Type B pancreatic cell (in vitro differentiated cells): ENCODE measurements around the gene IFRD2. TPM values are rescaled to one million over a fixed set of nuclear protein-coding genes. Genes with fewer than 3 reads are reported as not detected.
"Not testable (repeated sequence)": the region's sequence is repeated elsewhere in the genome, so short reads cannot be mapped to it uniquely, and the experiment has no call there.

ENCODE experiments used
- DNase-seq: peaks from one replicate; pipeline ENCODE4 v3.0.0; 2021; ENCODE audit warnings: mixed read lengths; ENCODE audit not compliant: unreplicated experiment; ENCODE audit errors: extremely low spot score
- H3K27ac Mint-ChIP-seq: 2 replicates; pipeline ENCODE4 v1.8.0; 2021; ENCODE audit warnings: mild to moderate bottlenecking, mixed read lengths
- H3K27me3 Mint-ChIP-seq: 2 replicates; pipeline ENCODE4 v1.8.0; 2021; ENCODE audit warnings: mixed read lengths
- H3K36me3 Mint-ChIP-seq: 2 replicates; pipeline ENCODE4 v1.8.0; 2021; ENCODE audit warnings: mixed read lengths
- H3K4me1 Mint-ChIP-seq: one replicate; pipeline ENCODE4 v1.8.0; 2021; ENCODE audit warnings: mixed read lengths; ENCODE audit not compliant: unreplicated experiment
- H3K4me3 Mint-ChIP-seq: 2 replicates; pipeline ENCODE4 v1.8.0; 2021; ENCODE audit warnings: mild to moderate bottlenecking, mixed read lengths
- H3K9me3 Mint-ChIP-seq: 2 replicates; pipeline ENCODE4 v1.8.0; 2021; ENCODE audit warnings: mixed read lengths
- total RNA-seq: library from RNA; stranded (reverse); gene quantifications from 2 replicates; pipeline ENCODE4 v1.2.1, GENCODE V29; 2021; ENCODE audit warnings: low replicate concordance
- TF ChIP-seq, protein P1 (sequence below): fragments of 200-600 bp; sonication (generic); conservative IDR thresholded peaks from 2 replicates; pipeline ENCODE4 v1.5.0; 2021; ENCODE audit warnings: antibody characterized with exemption, mild to moderate bottlenecking

The IFRD2 gene
- total RNA-seq, 1 donor from 2014 or later = 80.5 TPM

DNA sequence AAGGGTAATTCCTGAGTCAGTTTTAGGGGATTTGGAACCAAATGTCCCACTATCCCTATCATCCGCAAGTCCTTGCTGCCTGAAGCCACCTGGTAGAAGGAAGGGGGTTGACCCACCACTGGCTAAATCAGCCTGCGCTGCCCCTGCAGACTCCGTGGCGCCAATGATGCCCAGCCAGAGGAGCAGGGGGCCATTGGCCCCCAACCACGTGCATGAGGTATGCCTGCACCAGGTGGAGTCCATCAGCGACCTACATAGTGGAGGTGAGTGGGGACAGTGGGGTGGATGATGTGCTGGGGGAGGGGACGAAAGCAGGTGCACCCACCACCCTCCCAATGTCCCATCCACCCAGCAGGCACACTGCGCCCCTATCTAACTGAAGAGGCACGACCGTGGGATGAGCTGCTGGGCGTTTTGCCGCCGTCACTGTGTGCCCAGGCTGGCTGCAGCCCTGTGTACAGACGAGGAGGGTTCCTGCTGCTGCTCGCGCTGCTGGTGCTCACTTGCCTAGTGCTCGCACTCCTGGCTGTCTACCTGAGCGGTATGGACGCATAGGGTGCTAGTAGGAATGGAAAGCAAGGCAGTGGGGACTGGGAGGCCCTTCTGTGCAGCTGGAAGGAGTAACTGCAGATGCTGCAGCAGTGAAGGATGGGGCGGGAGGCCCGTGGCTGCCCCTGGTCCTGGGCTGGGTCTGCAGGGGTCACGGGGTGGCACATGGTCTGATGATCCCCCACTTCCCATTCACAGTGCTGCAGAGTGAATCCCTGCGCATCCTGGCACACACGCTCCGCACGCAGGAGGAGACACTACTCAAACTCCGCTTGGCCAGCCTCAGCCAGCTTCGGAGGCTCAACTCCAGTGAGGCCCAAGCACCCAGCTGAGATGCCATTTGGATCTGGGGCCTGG, 5.7 kb downstream of the IFRD2 start:
- H3K27me3 Mint-ChIP-seq = no peaks in the 10 kb centered on the region
- no peaks in the 10 kb centered on the region for H3K9me3 Mint-ChIP-seq
- no peak for DNase-seq
- H3K36me3 Mint-ChIP-seq = no peaks in the 10 kb centered on the region
- H3K4me3 Mint-ChIP-seq = no peak overlapping the region
- peaks cover 6% of the 10 kb centered on the region for H3K4me1 Mint-ChIP-seq
- TF ChIP-seq, protein P1, sequence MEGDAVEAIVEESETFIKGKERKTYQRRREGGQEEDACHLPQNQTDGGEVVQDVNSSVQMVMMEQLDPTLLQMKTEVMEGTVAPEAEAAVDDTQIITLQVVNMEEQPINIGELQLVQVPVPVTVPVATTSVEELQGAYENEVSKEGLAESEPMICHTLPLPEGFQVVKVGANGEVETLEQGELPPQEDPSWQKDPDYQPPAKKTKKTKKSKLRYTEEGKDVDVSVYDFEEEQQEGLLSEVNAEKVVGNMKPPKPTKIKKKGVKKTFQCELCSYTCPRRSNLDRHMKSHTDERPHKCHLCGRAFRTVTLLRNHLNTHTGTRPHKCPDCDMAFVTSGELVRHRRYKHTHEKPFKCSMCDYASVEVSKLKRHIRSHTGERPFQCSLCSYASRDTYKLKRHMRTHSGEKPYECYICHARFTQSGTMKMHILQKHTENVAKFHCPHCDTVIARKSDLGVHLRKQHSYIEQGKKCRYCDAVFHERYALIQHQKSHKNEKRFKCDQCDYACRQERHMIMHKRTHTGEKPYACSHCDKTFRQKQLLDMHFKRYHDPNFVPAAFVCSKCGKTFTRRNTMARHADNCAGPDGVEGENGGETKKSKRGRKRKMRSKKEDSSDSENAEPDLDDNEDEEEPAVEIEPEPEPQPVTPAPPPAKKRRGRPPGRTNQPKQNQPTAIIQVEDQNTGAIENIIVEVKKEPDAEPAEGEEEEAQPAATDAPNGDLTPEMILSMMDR = no peak
- H3K27ac Mint-ChIP-seq = no peak overlapping the region

DNA sequence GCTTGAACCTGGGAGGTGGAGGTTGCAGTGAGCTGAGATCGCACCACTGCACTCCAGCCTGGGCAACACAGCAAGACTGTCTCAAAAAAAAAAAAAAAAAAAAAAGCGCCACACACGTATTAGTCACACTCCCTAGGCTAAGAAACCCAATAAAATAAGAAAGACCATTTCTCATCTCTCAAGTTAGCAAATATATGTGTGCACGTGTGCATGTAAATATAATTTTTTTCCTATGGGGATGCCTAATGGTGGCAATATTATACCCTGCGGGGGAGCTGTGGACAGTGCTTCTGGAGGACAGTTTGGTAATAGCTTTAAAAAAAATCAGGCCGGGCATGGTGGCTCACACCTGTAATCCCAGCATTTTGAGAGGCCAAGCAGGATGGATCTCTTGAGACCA, 8.1 kb downstream of the IFRD2 start:
- H3K9me3 Mint-ChIP-seq, DNase-seq, H3K4me3 Mint-ChIP-seq, H3K4me1 Mint-ChIP-seq, H3K27ac Mint-ChIP-seq, H3K36me3 Mint-ChIP-seq, H3K27me3 Mint-ChIP-seq: not testable (repeated sequence)

DNA sequence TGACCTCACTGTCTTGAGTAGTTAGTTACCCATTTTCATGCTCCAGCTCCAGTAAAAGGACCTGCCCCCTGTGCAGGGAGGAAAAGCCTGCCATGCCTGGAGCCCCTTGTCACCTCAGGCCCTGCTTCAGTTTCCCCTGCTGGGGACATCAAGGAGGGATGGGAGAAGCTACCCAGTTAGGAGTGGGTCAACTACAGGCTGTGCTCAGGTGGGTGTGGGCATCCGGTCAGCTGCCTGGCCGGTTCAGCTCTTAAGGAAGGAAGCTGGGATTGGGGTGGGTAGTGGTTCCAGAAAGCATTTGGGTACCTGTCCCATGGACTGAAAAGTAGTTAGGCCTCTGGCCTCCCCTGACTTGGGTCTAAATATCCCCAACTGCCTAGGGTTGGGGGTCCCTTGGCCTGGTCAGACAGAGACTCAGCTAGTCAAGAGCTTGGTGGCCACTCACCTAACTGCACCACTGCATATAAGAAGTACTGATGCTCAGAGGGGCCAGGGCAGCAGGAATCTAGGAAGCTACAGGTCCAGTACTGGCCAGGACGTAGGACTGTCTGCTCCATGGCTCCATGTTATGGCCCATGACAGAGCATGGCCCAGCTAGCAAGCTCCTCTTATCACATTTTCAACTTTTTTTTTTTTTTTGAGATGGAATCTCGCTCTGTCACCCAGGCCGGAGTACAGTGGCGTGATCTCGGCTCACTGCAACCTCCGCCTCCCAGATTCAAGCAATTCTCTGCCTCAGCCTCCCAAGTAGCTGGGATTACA, 12.8 kb downstream of the IFRD2 start:
- no peak for DNase-seq
- Mint-ChIP-seq H3K36me3 (peaks cover 2% of the 10 kb centered on the region), H3K4me1 (peaks cover 9% of the 10 kb centered on the region), H3K27ac (no peak overlapping the region), H3K27me3 (peaks cover 22% of the 10 kb centered on the region), H3K4me3 (no peak overlapping the region), H3K9me3 (no peaks in the 10 kb centered on the region)
- TF ChIP-seq, protein P1 = no peak

DNA sequence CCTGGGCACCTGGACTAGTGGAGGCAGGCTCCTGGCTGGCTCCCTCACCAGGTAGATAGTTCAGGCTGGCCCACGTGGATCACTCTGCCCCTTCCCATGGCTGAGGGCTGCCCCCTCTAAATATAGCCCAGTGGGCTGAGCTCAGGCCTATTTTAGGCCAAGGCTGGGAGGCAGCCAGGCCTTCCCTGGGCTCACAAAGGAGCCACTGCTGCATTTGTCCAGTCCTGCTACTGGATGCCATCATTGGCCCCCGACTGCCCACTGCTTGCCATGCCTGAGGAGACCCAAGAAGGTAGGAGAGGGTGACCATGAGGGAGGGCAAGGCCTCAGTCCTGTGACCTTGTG, 13.4 kb downstream of the IFRD2 start, which contains the start of gene LSMEM2:
TSS of gene LSMEM2 (plus strand) at position 208 of the 345 bp plus-strand sequence. CDS start at position 235, 27 bp downstream.
- TF ChIP-seq, protein P1 = no peak
- Mint-ChIP-seq H3K27ac (no peak within 1 kb of the TSS), H3K27me3 (peaks cover 27% of the 10 kb centered on the region), H3K4me1 (peaks cover 14% of the 10 kb centered on the region), H3K4me3 (no peak within 1 kb of the TSS), H3K36me3 (peaks cover 5% of the 10 kb centered on the region), H3K9me3 (no peaks in the 10 kb centered on the region)
- no peak for DNase-seq

DNA sequence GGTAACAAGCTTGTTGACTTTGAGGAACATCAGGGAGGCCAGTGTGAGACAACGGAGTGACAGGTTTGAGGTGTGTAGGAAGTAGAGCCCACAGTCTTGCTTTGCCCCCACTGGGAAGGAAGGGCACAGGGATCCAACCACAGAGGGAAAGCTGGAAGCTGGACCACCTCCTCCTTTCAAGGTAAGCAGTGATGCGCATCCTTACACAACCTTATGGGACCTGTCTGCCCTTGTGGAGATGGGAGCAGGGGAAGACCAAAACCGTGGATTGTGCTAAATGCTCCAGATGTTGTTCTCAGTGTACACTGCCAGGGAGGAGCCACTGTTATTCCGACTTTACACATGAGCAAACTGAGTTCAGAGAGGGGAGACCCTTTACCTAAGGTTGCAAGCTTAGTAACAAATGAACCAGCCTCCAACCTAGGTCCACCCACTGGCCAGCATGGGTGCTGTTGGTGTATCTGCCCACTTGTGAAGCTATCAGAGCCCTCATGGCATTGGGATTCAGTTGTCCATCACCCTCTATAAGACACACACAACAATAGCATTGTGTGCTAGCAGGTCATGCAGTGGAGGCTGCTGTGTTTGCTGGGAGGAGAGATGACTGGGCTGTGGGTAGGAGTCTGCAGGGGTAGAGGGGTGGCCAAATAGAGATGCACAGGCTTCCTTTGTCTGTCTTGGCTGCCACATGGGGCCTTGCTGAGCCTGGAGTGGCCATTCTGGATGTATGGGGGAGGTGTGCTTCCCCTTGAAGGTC, 13.9 kb downstream of the IFRD2 start:
- Mint-ChIP-seq H3K27me3 (peaks cover 27% of the 10 kb centered on the region), H3K27ac (no peak overlapping the region), H3K4me1 (peaks cover 14% of the 10 kb centered on the region), H3K36me3 (peaks cover 5% of the 10 kb centered on the region), H3K4me3 (no peak overlapping the region), H3K9me3 (no peaks in the 10 kb centered on the region)
- TF ChIP-seq, protein P1 = no peak
- no peak for DNase-seq
